SK-MEL-5 (cell line): ENCODE results near the gene MANF. TPM values are rescaled to one million over a fixed set of nuclear protein-coding genes. Genes with fewer than 3 reads are reported as not detected.

Experiments
- DNase-seq: peaks from one replicate; pipeline ENCODE4 v3.0.0-alpha.2; 2016; ENCODE audit warnings: low read depth, low spot score
- in situ Hi-C: cut with HindIII; loops from 2 replicates; pipeline ENCODE4 v1.10.0; 2016; ENCODE audit warnings: low sequenced_read_pairs, high pct_unique_total_duplicates, low pct_unique_long_range_greater_than_20kb
- total RNA-seq: library from RNA; depleted of rRNA; stranded (reverse); fragments of >200 nt; shearing (Covaris generic); gene quantifications from 2 replicates; pipeline ENCODE4 v1.2.3, GENCODE V29; 2014; rRNA removed

Gene MANF
- total RNA-seq, 1 experiment from 2014 or later: 252 TPM

- in situ Hi-C loops: no loop called here
- no peak for DNase-seq
These were observed 13.7 kb downstream of the MANF start for GRCh38 chr3:51398595-51399310.

GRCh38 chr3:51400166-51400565, 15.1 kb downstream of the MANF start:
- DNase-seq: no peak
- in situ Hi-C loops: no loop called here

- in situ Hi-C loops: no loop called here
- no peak for DNase-seq
These were observed 16.6 kb downstream of the MANF start for GRCh38 chr3:51401735-51402134.

GRCh38 chr3:51403675-51404074, 18.6 kb downstream of the MANF start:
- DNase-seq: no peak
- in situ Hi-C loops: no loop called here

- no peak for DNase-seq
- in situ Hi-C loops: no loop called here
These were observed 22.9 kb downstream of the MANF start for GRCh38 chr3:51408021-51408420.

GRCh38 chr3:51408813-51409212, 23.7 kb downstream of the MANF start:
- no peak for DNase-seq
- in situ Hi-C loops: no loop called here

- in situ Hi-C loops: no loop called here
These were observed 37.1 kb downstream of the MANF start for GRCh38 chr3:51422211-51422610.

GRCh38 chr3:51426921-51427320, 41.8 kb downstream of the MANF start:
- in situ Hi-C loops: no loop called here
- no peak for DNase-seq

More at GRCh38 chr3:51422211-51422610, 37.1 kb downstream of the MANF start:
- DNase-seq: no peak

GRCh38 chr3:51429138-51429537, 44.0 kb downstream of the MANF start:
- DNase-seq: no peak
- in situ Hi-C loops: no loop called here

- no peak for DNase-seq
- in situ Hi-C loops: no loop called here
These were observed 49.0 kb downstream of the MANF start for GRCh38 chr3:51434110-51434509.

GRCh38 chr3:51434746-51435327, 49.7 kb downstream of the MANF start:
- in situ Hi-C loops: no loop called here
- peak; percentile 80 for DNase-seq

- DNase-seq: no peak
- in situ Hi-C loops: no loop called here
These were observed 52.0 kb downstream of the MANF start for GRCh38 chr3:51436998-51437639.

Other genes with a start within 250 kb of the MANF start
- 17.8 and 19.3 TPM in 2 replicates for gene RBM15B, start 6.0 kb downstream of the MANF start, total RNA-seq
- gene DCAF1, start 114.7 kb downstream of the MANF start, total RNA-seq: 19.2 and 24.0 TPM in 2 replicates
- 11.6 and 16.5 TPM in 2 replicates for gene RAD54L2, start 153.4 kb downstream of the MANF start, total RNA-seq